WTC11 (cell line): ENCODE measurements around the gene SIGLEC1. TPM values are rescaled to one million over a fixed set of nuclear protein-coding genes. Genes with fewer than 3 reads are reported as not detected.

Experiments
- ATAC-seq: fragments of 200-7000 bp; cut with Tn5 transposase; 2 replicates; pipeline ENCODE4 v1.10.0; 2021; ENCODE audit warnings: mild to moderate bottlenecking, moderate library complexity
- CTCF ChIA-PET: fragments of 300-600 bp; sonication (Branson Sonifier 250); formaldehyde crosslinking; loops from one replicate; lab custom pipeline; 2021; ENCODE audit warnings: antibody characterized with exemption; lab: Charles Lee
- POLR2A ChIA-PET: fragments of 350-600 bp; sonication (Branson Sonifier 250); formaldehyde crosslinking; loops from one replicate; lab custom pipeline; 2021; ENCODE audit warnings: antibody characterized with exemption; lab: Charles Lee
- DNase-seq: peaks from one replicate; pipeline ENCODE4 v3.0.0; 2021; ENCODE audit warnings: low spot score
- H3K27ac Mint-ChIP-seq: 2 replicates; pipeline ENCODE4 v1.8.0; 2021; ENCODE audit warnings: mixed read lengths
- H3K27me3 Mint-ChIP-seq: 2 replicates; pipeline ENCODE4 v1.8.0; 2021; ENCODE audit warnings: low read depth, mild to moderate bottlenecking, moderate library complexity, mixed read lengths
- H3K36me3 Mint-ChIP-seq: 2 replicates; pipeline ENCODE4 v1.8.0; 2021; ENCODE audit warnings: mixed read lengths
- H3K4me1 Mint-ChIP-seq: 2 replicates; pipeline ENCODE4 v1.8.0; 2022; ENCODE audit warnings: mixed read lengths
- H3K4me3 Mint-ChIP-seq: 2 replicates; pipeline ENCODE4 v1.8.0; 2021; ENCODE audit warnings: mild to moderate bottlenecking, moderate library complexity, mixed read lengths
- H3K9me3 Mint-ChIP-seq: 2 replicates; pipeline ENCODE4 v1.8.0; 2021; ENCODE audit warnings: mixed read lengths
- ARID4B ChIP-seq: sonication (generic); formaldehyde crosslinking; IDR thresholded peaks from 2 replicates; pipeline ENCODE4 v1.8.0; 2023; ENCODE audit warnings: missing genetic modification reagents, mild to moderate bottlenecking, borderline replicate concordance
- ATF2 ChIP-seq: sonication (generic); formaldehyde crosslinking; IDR thresholded peaks from 2 replicates; pipeline ENCODE4 v1.8.1; 2022; ENCODE audit warnings: low read depth, missing genetic modification reagents, borderline replicate concordance
- ETV6 ChIP-seq: sonication (generic); formaldehyde crosslinking; IDR thresholded peaks from 2 replicates; pipeline ENCODE4 v1.8.1; 2022; ENCODE audit warnings: mild to moderate bottlenecking, missing genetic modification reagents
- FOXJ3 ChIP-seq: sonication (generic); formaldehyde crosslinking; IDR thresholded peaks from 2 replicates; pipeline ENCODE4 v1.9.0; 2021; ENCODE audit warnings: missing genetic modification reagents, mild to moderate bottlenecking, borderline replicate concordance
- FOXK1 ChIP-seq: sonication (generic); formaldehyde crosslinking; IDR thresholded peaks from 2 replicates; pipeline ENCODE4 v1.8.0; 2022; ENCODE audit warnings: mild to moderate bottlenecking, moderate library complexity, missing genetic modification reagents
- JUN ChIP-seq: sonication (generic); formaldehyde crosslinking; IDR thresholded peaks from 2 replicates; pipeline ENCODE4 v1.8.0; 2023; ENCODE audit warnings: mild to moderate bottlenecking, missing genetic modification reagents
- MYBL2 ChIP-seq: sonication (generic); formaldehyde crosslinking; IDR thresholded peaks from 2 replicates; pipeline ENCODE4 v1.8.1; 2023; ENCODE audit warnings: mild to moderate bottlenecking, moderate library complexity, missing genetic modification reagents
- NR3C1 ChIP-seq: sonication (generic); formaldehyde crosslinking; conservative IDR thresholded peaks from 2 replicates; pipeline ENCODE4 v1.8.1; 2023; ENCODE audit warnings: low read depth, mild to moderate bottlenecking, missing genetic modification reagents
- SP1 ChIP-seq: sonication (generic); formaldehyde crosslinking; conservative IDR thresholded peaks from 2 replicates; pipeline ENCODE4 v1.8.1; 2022; ENCODE audit warnings: missing genetic modification reagents
- ZBTB21 ChIP-seq: sonication (generic); formaldehyde crosslinking; IDR thresholded peaks from 2 replicates; pipeline ENCODE4 v1.8.1; 2023; ENCODE audit warnings: mild to moderate bottlenecking, missing genetic modification reagents, borderline replicate concordance
- ZNF317 ChIP-seq: sonication (generic); formaldehyde crosslinking; IDR thresholded peaks from 2 replicates; pipeline ENCODE4 v1.8.1; 2023; ENCODE audit warnings: low read depth, mild to moderate bottlenecking, moderate library complexity, missing genetic modification reagents, borderline replicate concordance
- total RNA-seq: library from RNA; stranded (reverse); gene quantifications from 3 replicates; pipeline ENCODE4 v1.2.3, GENCODE V29; 2021
- TF ChIP-seq, protein P1 (sequence below): sonication (generic); formaldehyde crosslinking; IDR thresholded peaks from 2 replicates; pipeline ENCODE4 v1.8.1; 2023; ENCODE audit warnings: mild to moderate bottlenecking, missing genetic modification reagents, moderate library complexity
- TF ChIP-seq, protein P2 (sequence below): fragments of 200-600 bp; IDR thresholded peaks from 2 replicates; pipeline ENCODE4 v1.8.0; 2022; ENCODE audit warnings: antibody characterized with exemption

Gene SIGLEC1
- total RNA-seq, 1 experiment from 2014 or later = 0.04 TPM

- TF ChIP-seq, protein P1, sequence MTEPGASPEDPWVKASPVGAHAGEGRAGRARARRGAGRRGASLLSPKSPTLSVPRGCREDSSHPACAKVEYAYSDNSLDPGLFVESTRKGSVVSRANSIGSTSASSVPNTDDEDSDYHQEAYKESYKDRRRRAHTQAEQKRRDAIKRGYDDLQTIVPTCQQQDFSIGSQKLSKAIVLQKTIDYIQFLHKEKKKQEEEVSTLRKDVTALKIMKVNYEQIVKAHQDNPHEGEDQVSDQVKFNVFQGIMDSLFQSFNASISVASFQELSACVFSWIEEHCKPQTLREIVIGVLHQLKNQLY (CRISPR knock-in tag) = no peak
- no peak for TF ChIP-seq ATF2 (CRISPR knock-in tag)
- TF ChIP-seq, all 79 proteins: peak for 0
Observed at GRCh38 chr20:3712279-3712873, at the start of gene SIGLEC1 (continued).

GRCh38 chr20:3760655-3761348 lies 48.4 kb upstream of the SIGLEC1 start:
- ATAC-seq = no peak
- CTCF ChIA-PET = interaction anchor here (0.6 to 3.5 kb wide), 6 partner anchors 8 to 20 kb away, joined by 3 to 23 read pairs (median 4); partner anchors contain the start of gene SPEF1
- H3K4me3 Mint-ChIP-seq = no peak overlapping the region
- DNase-seq = no peak
- peaks cover 2% of the 10 kb centered on the region; the same call in 1 of the 2 replicates for H3K4me1 Mint-ChIP-seq
- H3K36me3 Mint-ChIP-seq = peaks cover 19% of the 10 kb centered on the region
- H3K27ac Mint-ChIP-seq = peak overlapping the region; percentile 57; the same call in 1 of the 2 replicates
- H3K27me3 Mint-ChIP-seq = no peaks in the 10 kb centered on the region
- no peak for TF ChIP-seq FOXK1 (CRISPR knock-in tag)
- TF ChIP-seq JUN (CRISPR knock-in tag) = no peak
- TF ChIP-seq, protein P1 (CRISPR knock-in tag) = no peak
- no peak for TF ChIP-seq NR3C1 (CRISPR knock-in tag)
- TF ChIP-seq FOXJ3 (CRISPR knock-in tag) = no peak
- TF ChIP-seq, protein P2, sequence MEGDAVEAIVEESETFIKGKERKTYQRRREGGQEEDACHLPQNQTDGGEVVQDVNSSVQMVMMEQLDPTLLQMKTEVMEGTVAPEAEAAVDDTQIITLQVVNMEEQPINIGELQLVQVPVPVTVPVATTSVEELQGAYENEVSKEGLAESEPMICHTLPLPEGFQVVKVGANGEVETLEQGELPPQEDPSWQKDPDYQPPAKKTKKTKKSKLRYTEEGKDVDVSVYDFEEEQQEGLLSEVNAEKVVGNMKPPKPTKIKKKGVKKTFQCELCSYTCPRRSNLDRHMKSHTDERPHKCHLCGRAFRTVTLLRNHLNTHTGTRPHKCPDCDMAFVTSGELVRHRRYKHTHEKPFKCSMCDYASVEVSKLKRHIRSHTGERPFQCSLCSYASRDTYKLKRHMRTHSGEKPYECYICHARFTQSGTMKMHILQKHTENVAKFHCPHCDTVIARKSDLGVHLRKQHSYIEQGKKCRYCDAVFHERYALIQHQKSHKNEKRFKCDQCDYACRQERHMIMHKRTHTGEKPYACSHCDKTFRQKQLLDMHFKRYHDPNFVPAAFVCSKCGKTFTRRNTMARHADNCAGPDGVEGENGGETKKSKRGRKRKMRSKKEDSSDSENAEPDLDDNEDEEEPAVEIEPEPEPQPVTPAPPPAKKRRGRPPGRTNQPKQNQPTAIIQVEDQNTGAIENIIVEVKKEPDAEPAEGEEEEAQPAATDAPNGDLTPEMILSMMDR = no peak
- TF ChIP-seq ZBTB21 (CRISPR knock-in tag) = no peak
- no peak for TF ChIP-seq ZNF317 (CRISPR knock-in tag)
- TF ChIP-seq SP1 (CRISPR knock-in tag) = no peak
- no peak for TF ChIP-seq MYBL2
- TF ChIP-seq ETV6 (CRISPR knock-in tag) = no peak
- TF ChIP-seq ARID4B (CRISPR knock-in tag) = no peak
- POLR2A ChIA-PET = interaction anchor here (0.6 kb wide), 1 partner anchor 439 kb away, joined by 3 read pairs; no protein-coding TSS in a partner anchor
- H3K9me3 Mint-ChIP-seq = no peaks in the 10 kb centered on the region
